Measurements from ENCODE around the gene DKKL1.

The DKKL1 gene

DNA sequence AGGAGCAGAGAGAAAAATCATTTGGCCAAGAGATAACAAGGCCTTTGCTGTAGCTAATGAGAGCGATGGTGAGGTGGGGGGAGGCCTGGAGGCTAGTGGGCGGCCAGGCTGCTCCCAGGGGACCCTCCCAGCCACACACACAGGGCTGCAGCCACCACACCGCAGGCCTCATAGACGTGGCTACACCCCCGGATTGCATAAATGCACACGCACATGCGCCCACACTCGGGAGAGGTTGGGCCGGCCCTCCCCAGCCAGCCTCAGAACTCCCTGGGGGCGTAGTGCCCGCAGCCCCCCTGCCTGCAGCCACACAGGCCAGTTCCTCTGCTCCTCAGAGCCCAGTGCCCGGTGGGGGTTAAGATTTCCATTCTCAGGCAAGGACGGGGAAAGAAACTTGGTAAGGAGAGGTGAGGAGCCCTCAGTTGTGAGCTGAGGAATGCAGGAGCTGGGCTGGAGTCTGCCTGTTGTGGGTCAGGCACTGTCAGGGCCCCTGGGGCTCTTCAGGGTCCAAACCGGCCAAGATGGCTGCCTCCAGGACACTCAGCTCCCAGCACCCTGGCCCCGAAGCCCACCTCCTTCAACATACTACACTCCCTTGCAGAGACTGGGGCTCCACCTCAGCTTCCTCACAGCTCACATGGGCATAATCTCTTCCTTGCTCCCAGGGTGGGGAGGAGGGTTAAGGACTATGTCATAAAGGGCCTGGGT lies 51.6 kb downstream of the DKKL1 start:
- Histone ChIP-seq H4K20me1 (ENCODE audit: insufficient read depth, low read length) (no peaks in the 10 kb centered on the region), H3K27ac (ENCODE audit: low read length) (no peak overlapping the region), H3K36me3 (replicated peaks; ENCODE audit: low read depth, low read length) (no peaks in the 10 kb centered on the region), H3K27me3 (ENCODE audit: low read depth, low read length) (peaks cover 8% of the 10 kb centered on the region; the same call in 1 of the 2 replicates), H3K4me3 (ENCODE audit: low read length) (no peak overlapping the region), H2AFZ (ENCODE audit: low read depth, low read length) (peak overlapping the region; percentile 33; the same call in 1 of the 2 replicates), H3K9me3 (ENCODE audit: insufficient read depth, low read length) (no peaks in the 10 kb centered on the region), H3K4me2 (ENCODE audit: low read length) (no peak overlapping the region), H3K4me1 (ENCODE audit: low read length) (peaks cover under 1% of the 10 kb centered on the region; the same call in 1 of the 2 replicates), H3K79me2 (ENCODE audit: low read length) (no peaks in the 10 kb centered on the region), H3K9ac (ENCODE audit: low read length) (no peak overlapping the region)
- TF ChIP-seq, protein P1, sequence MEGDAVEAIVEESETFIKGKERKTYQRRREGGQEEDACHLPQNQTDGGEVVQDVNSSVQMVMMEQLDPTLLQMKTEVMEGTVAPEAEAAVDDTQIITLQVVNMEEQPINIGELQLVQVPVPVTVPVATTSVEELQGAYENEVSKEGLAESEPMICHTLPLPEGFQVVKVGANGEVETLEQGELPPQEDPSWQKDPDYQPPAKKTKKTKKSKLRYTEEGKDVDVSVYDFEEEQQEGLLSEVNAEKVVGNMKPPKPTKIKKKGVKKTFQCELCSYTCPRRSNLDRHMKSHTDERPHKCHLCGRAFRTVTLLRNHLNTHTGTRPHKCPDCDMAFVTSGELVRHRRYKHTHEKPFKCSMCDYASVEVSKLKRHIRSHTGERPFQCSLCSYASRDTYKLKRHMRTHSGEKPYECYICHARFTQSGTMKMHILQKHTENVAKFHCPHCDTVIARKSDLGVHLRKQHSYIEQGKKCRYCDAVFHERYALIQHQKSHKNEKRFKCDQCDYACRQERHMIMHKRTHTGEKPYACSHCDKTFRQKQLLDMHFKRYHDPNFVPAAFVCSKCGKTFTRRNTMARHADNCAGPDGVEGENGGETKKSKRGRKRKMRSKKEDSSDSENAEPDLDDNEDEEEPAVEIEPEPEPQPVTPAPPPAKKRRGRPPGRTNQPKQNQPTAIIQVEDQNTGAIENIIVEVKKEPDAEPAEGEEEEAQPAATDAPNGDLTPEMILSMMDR (IDR thresholded peaks at IDR 0.05; ENCODE audit: low read depth, low read length) = no peak
- TF ChIP-seq EZH2phosphoT487 (IDR thresholded peaks at IDR 0.05; ENCODE audit: low read depth) = no peak

DNA sequence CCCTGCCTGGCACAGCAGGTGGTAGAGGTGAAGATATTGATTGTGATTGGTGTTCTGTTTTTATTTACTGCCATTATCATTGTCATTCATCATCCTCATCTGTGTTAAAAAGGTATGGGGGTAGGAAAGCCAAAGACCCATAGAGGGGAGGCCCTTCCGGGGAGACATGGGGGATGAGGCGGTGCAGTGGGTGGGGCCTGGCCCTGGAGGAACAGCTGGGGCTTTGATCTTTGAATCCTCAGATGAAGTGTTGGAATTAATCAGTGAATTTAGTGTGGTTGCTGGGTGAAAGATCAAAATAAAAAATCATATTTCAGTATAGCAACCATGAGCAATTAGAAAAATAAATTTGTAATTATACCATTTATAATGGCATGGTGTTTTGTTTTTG lies 52.1 kb downstream of the DKKL1 start:
- no peak for TF ChIP-seq EZH2phosphoT487 (IDR thresholded peaks at IDR 0.05; ENCODE audit: low read depth)
- TF ChIP-seq, protein P1 (IDR thresholded peaks at IDR 0.05; ENCODE audit: low read depth, low read length) = no peak
- Histone ChIP-seq H3K9ac (ENCODE audit: low read length) (no peak overlapping the region), H3K4me2 (ENCODE audit: low read length) (no peak overlapping the region)

DNA sequence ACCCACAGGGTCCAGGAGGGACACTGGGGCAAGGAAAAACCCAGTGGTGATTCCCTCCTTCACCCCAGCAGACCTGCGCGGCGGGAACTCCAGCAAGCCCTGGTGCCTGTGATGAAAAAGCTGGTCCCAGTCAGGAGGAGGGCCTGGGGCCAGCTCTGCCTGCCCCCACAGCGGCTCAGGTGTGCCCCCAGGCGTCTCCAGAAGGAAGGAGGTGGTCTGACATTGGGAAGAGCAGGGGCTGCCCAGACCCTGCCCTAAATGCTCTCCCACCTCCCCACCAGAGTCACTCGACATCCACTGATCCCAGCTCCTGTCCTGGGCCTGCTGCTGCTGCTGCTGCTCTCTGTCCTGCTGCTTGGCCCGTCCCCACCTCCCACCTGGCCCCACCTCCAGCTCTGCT lies 53.4 kb downstream of the DKKL1 start:
- no peaks in the 10 kb centered on the region for H3K9me3 ChIP-seq (ENCODE audit: insufficient read depth, low read length)
- H3K27ac ChIP-seq (ENCODE audit: low read length) = no peak overlapping the region
- H4K20me1 ChIP-seq (ENCODE audit: insufficient read depth, low read length) = no peaks in the 10 kb centered on the region
- no peak overlapping the region for H3K9ac ChIP-seq (ENCODE audit: low read length)
- H3K79me2 ChIP-seq (ENCODE audit: low read length) = no peaks in the 10 kb centered on the region
- H2AFZ ChIP-seq (ENCODE audit: low read depth, low read length) = no peak overlapping the region
- no peaks in the 10 kb centered on the region for H3K4me1 ChIP-seq (ENCODE audit: low read length)
- peaks cover 8% of the 10 kb centered on the region; the same call in 1 of the 2 replicates for H3K27me3 ChIP-seq (ENCODE audit: low read depth, low read length)
- TF ChIP-seq, protein P1 (IDR thresholded peaks at IDR 0.05; ENCODE audit: low read depth, low read length) = peak; percentile 29
- TF ChIP-seq EZH2phosphoT487 (IDR thresholded peaks at IDR 0.05; ENCODE audit: low read depth) = no peak
- no peaks in the 10 kb centered on the region for H3K36me3 ChIP-seq (replicated peaks; ENCODE audit: low read depth, low read length)
- H3K4me2 ChIP-seq (ENCODE audit: low read length) = no peak overlapping the region
- no peak overlapping the region for H3K4me3 ChIP-seq (ENCODE audit: low read length)

More for the DNA sequence above, 52.1 kb downstream of the DKKL1 start:
- Histone ChIP-seq H3K27ac (ENCODE audit: low read length) (no peak overlapping the region), H3K4me3 (ENCODE audit: low read length) (no peak overlapping the region), H3K79me2 (ENCODE audit: low read length) (no peaks in the 10 kb centered on the region), H3K27me3 (ENCODE audit: low read depth, low read length) (peaks cover 8% of the 10 kb centered on the region; the same call in 1 of the 2 replicates), H4K20me1 (ENCODE audit: insufficient read depth, low read length) (no peaks in the 10 kb centered on the region), H3K36me3 (replicated peaks; ENCODE audit: low read depth, low read length) (no peaks in the 10 kb centered on the region), H2AFZ (ENCODE audit: low read depth, low read length) (no peak overlapping the region; the same call in 1 of the 2 replicates), H3K9me3 (ENCODE audit: insufficient read depth, low read length) (no peaks in the 10 kb centered on the region), H3K4me1 (ENCODE audit: low read length) (no peaks in the 10 kb centered on the region)

DNA sequence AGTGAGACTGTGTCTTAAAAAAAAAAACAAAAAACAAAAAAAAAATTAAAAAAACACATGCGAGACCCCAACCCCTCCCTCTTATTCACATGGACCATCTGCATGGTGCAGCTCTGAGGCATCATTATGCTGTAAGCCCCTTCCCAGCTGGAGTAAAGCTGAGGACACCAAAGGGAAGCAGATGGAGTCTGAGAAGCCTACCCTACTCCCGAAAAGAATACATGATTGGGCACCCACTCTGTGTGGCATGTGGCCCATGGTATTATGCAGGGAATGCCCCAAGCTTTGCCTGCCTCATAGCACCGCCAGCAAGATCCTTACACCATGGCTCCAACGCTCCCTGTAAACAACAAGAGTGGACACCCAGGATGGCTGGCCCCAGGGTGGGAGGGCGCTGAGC lies 54.8 kb downstream of the DKKL1 start:
- Histone ChIP-seq H3K36me3 (replicated peaks; ENCODE audit: low read depth, low read length) (no peaks in the 10 kb centered on the region), H2AFZ (ENCODE audit: low read depth, low read length) (no peak overlapping the region), H4K20me1 (ENCODE audit: insufficient read depth, low read length) (no peaks in the 10 kb centered on the region), H3K4me2 (ENCODE audit: low read length) (no peak overlapping the region), H3K9me3 (ENCODE audit: insufficient read depth, low read length) (no peaks in the 10 kb centered on the region), H3K79me2 (ENCODE audit: low read length) (no peaks in the 10 kb centered on the region), H3K4me1 (ENCODE audit: low read length) (no peaks in the 10 kb centered on the region), H3K27ac (ENCODE audit: low read length) (no peak overlapping the region), H3K27me3 (ENCODE audit: low read depth, low read length) (peaks cover 11% of the 10 kb centered on the region), H3K9ac (ENCODE audit: low read length) (no peak overlapping the region), H3K4me3 (ENCODE audit: low read length) (no peak overlapping the region)
- TF ChIP-seq EZH2phosphoT487 (IDR thresholded peaks at IDR 0.05; ENCODE audit: low read depth) = no peak
- TF ChIP-seq, protein P1 (IDR thresholded peaks at IDR 0.05; ENCODE audit: low read depth, low read length) = no peak

Measured in OCI-LY3 (cell line).